NCI-H128 (cell line): ENCODE data around the gene RFT1.
A peak's percentile ranks its signal among the peaks of the same experiment; 100 is the strongest.

Experiments
- DNase-seq: peaks from one replicate; lab custom pipeline; 2025; ENCODE audit not compliant: unreplicated experiment; lab: John Stamatoyannopoulos, UW

The RFT1 gene

GRCh38 chr3:53130179-53131061 is at the start of gene RFT1:
Gene RFT1, minus strand, starts transcription at chr3:53130435. Its CDS starts 35 bp downstream, at chr3:53130400.
- peak; percentile 85 for DNase-seq

GRCh38 chr3:53179580-53179979 is 49.3 kb upstream of the RFT1 start:
- DNase-seq = no peak

- no peak for DNase-seq
Measured at GRCh38 chr3:53178246-53178645, 48.0 kb upstream of the RFT1 start.

GRCh38 chr3:53175613-53176540 is 45.6 kb upstream of the RFT1 start:
- no peak for DNase-seq

- no peak for DNase-seq
Measured at GRCh38 chr3:53174346-53175250, 44.4 kb upstream of the RFT1 start.

- DNase-seq = no peak
Measured at GRCh38 chr3:53173107-53173506, 42.9 kb upstream of the RFT1 start.

GRCh38 chr3:53171827-53172505 is 41.7 kb upstream of the RFT1 start:
- DNase-seq = no peak

- no peak for DNase-seq
Measured at GRCh38 chr3:53171064-53171418, 40.8 kb upstream of the RFT1 start.

- DNase-seq = no peak
Measured at GRCh38 chr3:53170325-53171063, 40.3 kb upstream of the RFT1 start.

GRCh38 chr3:53169832-53170324 is 39.6 kb upstream of the RFT1 start:
- no peak for DNase-seq

- DNase-seq = no peak
Measured at GRCh38 chr3:53169045-53169831, 39.0 kb upstream of the RFT1 start.

GRCh38 chr3:53168175-53168923 is 38.1 kb upstream of the RFT1 start:
- no peak for DNase-seq

- DNase-seq = no peak
Measured at GRCh38 chr3:53167418-53168174, 37.4 kb upstream of the RFT1 start.

GRCh38 chr3:53166781-53167291 is 36.6 kb upstream of the RFT1 start:
- no peak for DNase-seq

- DNase-seq = no peak
Measured at GRCh38 chr3:53166206-53166605, 36.0 kb upstream of the RFT1 start.

GRCh38 chr3:53164911-53165310 is 34.7 kb upstream of the RFT1 start:
- DNase-seq = no peak
